GM23338 (cell line): ENCODE measurements around the gene C2orf66. TPM values are rescaled to one million over a fixed set of nuclear protein-coding genes. Genes with fewer than 3 reads are reported as not detected.

Experiments used
- ATAC-seq: fragments of 200-7000 bp; cut with Tn5 transposase; 3 replicates; pipeline ENCODE4 v1.9.1; 2020
- DNase-seq: peaks from one replicate; pipeline ENCODE4 v3.0.0-alpha.2; 2015; ENCODE audit warnings: low spot score
- H2AFZ ChIP-seq: fragments of 200-600 bp; sonication (generic); 2 replicates; pipeline ENCODE4 v1.8.0; 2016; ENCODE audit warnings: antibody characterized with exemption, mild to moderate bottlenecking, moderate library complexity
- H3F3A ChIP-seq: fragments of 200-600 bp; sonication (generic); replicated peaks from 2 replicates; pipeline ENCODE4 v1.8.0; 2017; ENCODE audit warnings: antibody characterized with exemption, mixed run types, low read depth
- H3K27ac ChIP-seq: fragments of 200-600 bp; sonication (generic); 2 replicates; pipeline ENCODE4 v1.6.1; 2016; ENCODE audit warnings: low read depth
- H3K27me3 ChIP-seq: fragments of 200-600 bp; sonication (generic); 2 replicates; pipeline ENCODE4 v1.8.0; 2016; ENCODE audit warnings: mild to moderate bottlenecking, mixed run types, moderate library complexity; ENCODE audit not compliant: insufficient read depth
- H3K36me3 ChIP-seq: fragments of 200-600 bp; sonication (generic); 2 replicates; pipeline ENCODE4 v1.8.0; 2016; ENCODE audit warnings: mild to moderate bottlenecking; ENCODE audit not compliant: insufficient read depth
- H3K4me1 ChIP-seq: fragments of 200-600 bp; sonication (generic); 2 replicates; pipeline ENCODE4 v1.8.0; 2016; ENCODE audit warnings: mild to moderate bottlenecking, moderate library complexity; ENCODE audit not compliant: insufficient read depth
- H3K4me2 ChIP-seq: fragments of 200-600 bp; sonication (generic); 2 replicates; pipeline ENCODE4 v1.7.1; 2017; ENCODE audit warnings: mixed run types
- H3K4me3 ChIP-seq: fragments of 200-600 bp; sonication (generic); 2 replicates; pipeline ENCODE4 v1.6.1; 2016; ENCODE audit warnings: mixed run types
- H3K79me2 ChIP-seq: fragments of 200-600 bp; sonication (generic); replicated peaks from 2 replicates; pipeline ENCODE4 v1.8.0; 2017; ENCODE audit warnings: mild to moderate bottlenecking; ENCODE audit not compliant: insufficient read depth
- H3K9me2 ChIP-seq: fragments of 200-600 bp; sonication (generic); 2 replicates; pipeline ENCODE4 v1.8.0; 2017; ENCODE audit not compliant: insufficient read depth
- H4K20me1 ChIP-seq: fragments of 200-600 bp; sonication (generic); replicated peaks from 2 replicates; pipeline ENCODE4 v1.8.0; 2017; ENCODE audit warnings: mild to moderate bottlenecking; ENCODE audit not compliant: insufficient read depth
- H3K27ac Mint-ChIP-seq: 2 replicates; pipeline ENCODE4 v1.8.0; 2020; ENCODE audit warnings: inconsistent platforms, mild to moderate bottlenecking, moderate library complexity, mixed read lengths
- H3K27me3 Mint-ChIP-seq: 3 replicates; pipeline ENCODE4 v1.8.0; 2022; ENCODE audit warnings: low read depth, mild to moderate bottlenecking, moderate library complexity, mixed read lengths, inconsistent platforms; ENCODE audit not compliant: insufficient read depth, poor library complexity
- H3K36me3 Mint-ChIP-seq: 3 replicates; pipeline ENCODE4 v1.8.0; 2021; ENCODE audit warnings: low read depth, mild to moderate bottlenecking, inconsistent platforms, moderate library complexity, mixed read lengths
- H3K4me1 Mint-ChIP-seq: 3 replicates; pipeline ENCODE4 v1.8.0; 2020; ENCODE audit warnings: mild to moderate bottlenecking, inconsistent platforms, mixed read lengths
- H3K4me3 Mint-ChIP-seq: 3 replicates; pipeline ENCODE4 v1.8.0; 2021; ENCODE audit warnings: moderate library complexity, mild to moderate bottlenecking, inconsistent platforms, mixed read lengths
- H3K9me3 Mint-ChIP-seq: 3 replicates; pipeline ENCODE4 v1.8.0; 2020; ENCODE audit warnings: moderate library complexity, mild to moderate bottlenecking, inconsistent platforms, mixed read lengths
- CREB1 ChIP-seq: fragments of 250-450 bp; sonication (Bioruptor Pico); IDR thresholded peaks from 2 replicates; pipeline ENCODE4 v1.5.0; 2020; ENCODE audit warnings: low read depth, mild to moderate bottlenecking, moderate library complexity
- ETS1 ChIP-seq: IDR thresholded peaks from 2 replicates; pipeline ENCODE4 v1.6.1; 2016; ENCODE audit warnings: antibody characterized with exemption
- EZH2 ChIP-seq: fragments of 200-600 bp; sonication (generic); IDR thresholded peaks from one replicate; pipeline ENCODE4 v1.8.0; 2017; ENCODE audit warnings: antibody characterized with exemption, mild to moderate bottlenecking, low read depth; ENCODE audit not compliant: unreplicated experiment
- EZH2phosphoT487 ChIP-seq: fragments of 200-600 bp; sonication (generic); IDR thresholded peaks from one replicate; pipeline ENCODE4 v1.8.1; 2018; ENCODE audit warnings: antibody characterized with exemption; ENCODE audit not compliant: unreplicated experiment
- JUNB ChIP-seq: IDR thresholded peaks from one replicate; pipeline ENCODE4 v1.6.1; 2016; ENCODE audit warnings: antibody characterized with exemption; ENCODE audit not compliant: unreplicated experiment
- NANOG ChIP-seq: IDR thresholded peaks from 2 replicates; pipeline ENCODE4 v1.6.1; 2016; ENCODE audit warnings: antibody characterized with exemption, borderline replicate concordance
- POLR2AphosphoS5 ChIP-seq: IDR thresholded peaks from 2 replicates; pipeline ENCODE4 v1.6.1; 2016; ENCODE audit warnings: antibody characterized with exemption, low read depth
- STAT1 ChIP-seq: IDR thresholded peaks from one replicate; pipeline ENCODE4 v1.6.1; 2016; ENCODE audit warnings: antibody characterized with exemption; ENCODE audit not compliant: unreplicated experiment
- ZNF114 ChIP-seq: fragments of 250-450 bp; sonication (Bioruptor Pico); IDR thresholded peaks from 2 replicates; pipeline ENCODE4 v1.5.0; 2020; ENCODE audit warnings: mild to moderate bottlenecking, moderate library complexity
- ZNF331 ChIP-seq: fragments of 250-450 bp; sonication (Bioruptor Pico); IDR thresholded peaks from 2 replicates; pipeline ENCODE4 v1.5.0; 2020; ENCODE audit warnings: low read depth, mild to moderate bottlenecking, moderate library complexity
- polyA plus RNA-seq: library from polyadenylated mRNA; unstranded; fragments of >200 nt; fragmentation: Nextera tagmentation; extraction: Ambion mirVana; gene quantifications from 2 replicates; pipeline ENCODE4 v1.2.1, GENCODE V29; 2016
- total RNA-seq: library from RNA; depleted of rRNA; stranded (reverse); fragments of >200 nt; shearing (Covaris generic); gene quantifications from 2 replicates; pipeline ENCODE4 v1.2.3, GENCODE V29; 2014
- TF ChIP-seq, protein P1 (sequence below): fragments of 250-450 bp; sonication (Bioruptor Pico); IDR thresholded peaks from 2 replicates; pipeline ENCODE4 v1.5.0; 2020; ENCODE audit warnings: mild to moderate bottlenecking, moderate library complexity
- TF ChIP-seq, protein P2 (sequence below): IDR thresholded peaks from one replicate; pipeline ENCODE4 v1.6.1; 2018; ENCODE audit warnings: antibody characterized with exemption; ENCODE audit not compliant: unreplicated experiment
- TF ChIP-seq, protein P3 (sequence below), 2 experiments: fragments of 200-600 bp in 1 of 2; sonication (generic) in 1 of 2; conservative IDR thresholded peaks; 2 replicates each; pipeline versions ENCODE4 v1.5.1 to v1.6.1; 2016 to 2017; ENCODE audit warnings: antibody characterized with exemption in 2 of 2, low read depth in 2 of 2, mild to moderate bottlenecking in 2 of 2, moderate library complexity in 1 of 2

Gene C2orf66
- total and polyA plus RNA-seq, 2 experiments from 2014 or later, result not detected

DNA sequence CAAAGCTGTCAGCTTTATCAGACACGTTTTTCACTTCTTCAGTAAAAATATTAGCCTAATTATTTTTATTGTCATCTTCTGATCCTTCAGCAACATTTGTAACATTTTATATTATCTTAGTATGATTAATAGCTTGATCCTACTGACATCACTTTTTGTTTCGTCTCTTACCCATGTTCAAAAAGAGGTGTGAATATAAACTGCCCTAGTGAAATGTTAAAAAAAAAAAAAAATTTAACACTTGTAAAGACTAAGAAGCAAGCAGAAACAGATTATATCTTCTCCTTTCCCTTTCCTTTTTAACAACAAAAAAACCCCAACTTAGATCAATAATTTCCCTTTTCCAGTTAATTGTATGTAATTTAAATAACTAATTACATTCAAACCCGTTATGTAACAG is 36.2 kb upstream of the C2orf66 start:
- no peaks in the 10 kb centered on the region for H3K4me1 Mint-ChIP-seq
- H3F3A ChIP-seq, result no peaks in the 10 kb centered on the region
- H3K27ac ChIP-seq, result no peak overlapping the region
- no peaks in the 10 kb centered on the region for H3K27me3 Mint-ChIP-seq
- no peaks in the 10 kb centered on the region for H3K9me3 Mint-ChIP-seq
- H3K36me3 Mint-ChIP-seq, result peaks cover 24% of the 10 kb centered on the region
- H3K4me3 Mint-ChIP-seq, result no peak overlapping the region
- no peaks in the 10 kb centered on the region for H3K27me3 ChIP-seq
- TF ChIP-seq NANOG (no peak), STAT1 (no peak), ETS1 (no peak), EZH2phosphoT487 (no peak), JUNB (no peak), POLR2AphosphoS5 (no peak), EZH2 (no peak), ZNF114 (no peak), CREB1 (CRISPR knock-in tag) (no peak), ZNF331 (no peak)
- TF ChIP-seq, protein P1, sequence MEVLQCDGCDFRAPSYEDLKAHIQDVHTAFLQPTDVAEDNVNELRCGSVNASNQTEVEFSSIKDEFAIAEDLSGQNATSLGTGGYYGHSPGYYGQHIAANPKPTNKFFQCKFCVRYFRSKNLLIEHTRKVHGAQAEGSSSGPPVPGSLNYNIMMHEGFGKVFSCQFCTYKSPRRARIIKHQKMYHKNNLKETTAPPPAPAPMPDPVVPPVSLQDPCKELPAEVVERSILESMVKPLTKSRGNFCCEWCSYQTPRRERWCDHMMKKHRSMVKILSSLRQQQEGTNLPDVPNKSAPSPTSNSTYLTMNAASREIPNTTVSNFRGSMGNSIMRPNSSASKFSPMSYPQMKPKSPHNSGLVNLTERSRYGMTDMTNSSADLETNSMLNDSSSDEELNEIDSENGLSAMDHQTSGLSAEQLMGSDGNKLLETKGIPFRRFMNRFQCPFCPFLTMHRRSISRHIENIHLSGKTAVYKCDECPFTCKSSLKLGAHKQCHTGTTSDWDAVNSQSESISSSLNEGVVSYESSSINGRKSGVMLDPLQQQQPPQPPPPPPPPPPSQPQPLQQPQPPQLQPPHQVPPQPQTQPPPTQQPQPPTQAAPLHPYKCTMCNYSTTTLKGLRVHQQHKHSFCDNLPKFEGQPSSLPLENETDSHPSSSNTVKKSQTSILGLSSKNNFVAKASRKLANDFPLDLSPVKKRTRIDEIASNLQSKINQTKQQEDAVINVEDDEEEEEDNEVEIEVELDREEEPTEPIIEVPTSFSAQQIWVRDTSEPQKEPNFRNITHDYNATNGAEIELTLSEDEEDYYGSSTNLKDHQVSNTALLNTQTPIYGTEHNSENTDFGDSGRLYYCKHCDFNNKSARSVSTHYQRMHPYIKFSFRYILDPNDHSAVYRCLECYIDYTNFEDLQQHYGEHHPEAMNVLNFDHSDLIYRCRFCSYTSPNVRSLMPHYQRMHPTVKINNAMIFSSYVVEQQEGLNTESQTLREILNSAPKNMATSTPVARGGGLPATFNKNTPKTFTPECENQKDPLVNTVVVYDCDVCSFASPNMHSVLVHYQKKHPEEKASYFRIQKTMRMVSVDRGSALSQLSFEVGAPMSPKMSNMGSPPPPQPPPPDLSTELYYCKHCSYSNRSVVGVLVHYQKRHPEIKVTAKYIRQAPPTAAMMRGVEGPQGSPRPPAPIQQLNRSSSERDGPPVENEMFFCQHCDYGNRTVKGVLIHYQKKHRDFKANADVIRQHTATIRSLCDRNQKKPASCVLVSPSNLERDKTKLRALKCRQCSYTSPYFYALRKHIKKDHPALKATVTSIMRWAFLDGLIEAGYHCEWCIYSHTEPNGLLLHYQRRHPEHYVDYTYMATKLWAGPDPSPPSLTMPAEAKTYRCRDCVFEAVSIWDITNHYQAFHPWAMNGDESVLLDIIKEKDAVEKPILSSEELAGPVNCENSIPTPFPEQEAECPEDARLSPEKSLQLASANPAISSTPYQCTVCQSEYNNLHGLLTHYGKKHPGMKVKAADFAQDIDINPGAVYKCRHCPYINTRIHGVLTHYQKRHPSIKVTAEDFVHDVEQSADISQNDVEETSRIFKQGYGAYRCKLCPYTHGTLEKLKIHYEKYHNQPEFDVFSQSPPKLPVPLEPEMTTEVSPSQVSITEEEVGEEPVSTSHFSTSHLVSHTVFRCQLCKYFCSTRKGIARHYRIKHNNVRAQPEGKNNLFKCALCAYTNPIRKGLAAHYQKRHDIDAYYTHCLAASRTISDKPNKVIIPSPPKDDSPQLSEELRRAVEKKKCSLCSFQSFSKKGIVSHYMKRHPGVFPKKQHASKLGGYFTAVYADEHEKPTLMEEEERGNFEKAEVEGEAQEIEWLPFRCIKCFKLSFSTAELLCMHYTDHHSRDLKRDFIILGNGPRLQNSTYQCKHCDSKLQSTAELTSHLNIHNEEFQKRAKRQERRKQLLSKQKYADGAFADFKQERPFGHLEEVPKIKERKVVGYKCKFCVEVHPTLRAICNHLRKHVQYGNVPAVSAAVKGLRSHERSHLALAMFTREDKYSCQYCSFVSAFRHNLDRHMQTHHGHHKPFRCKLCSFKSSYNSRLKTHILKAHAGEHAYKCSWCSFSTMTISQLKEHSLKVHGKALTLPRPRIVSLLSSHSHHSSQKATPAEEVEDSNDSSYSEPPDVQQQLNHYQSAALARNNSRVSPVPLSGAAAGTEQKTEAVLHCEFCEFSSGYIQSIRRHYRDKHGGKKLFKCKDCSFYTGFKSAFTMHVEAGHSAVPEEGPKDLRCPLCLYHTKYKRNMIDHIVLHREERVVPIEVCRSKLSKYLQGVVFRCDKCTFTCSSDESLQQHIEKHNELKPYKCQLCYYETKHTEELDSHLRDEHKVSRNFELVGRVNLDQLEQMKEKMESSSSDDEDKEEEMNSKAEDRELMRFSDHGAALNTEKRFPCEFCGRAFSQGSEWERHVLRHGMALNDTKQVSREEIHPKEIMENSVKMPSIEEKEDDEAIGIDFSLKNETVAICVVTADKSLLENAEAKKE, result no peak
- TF ChIP-seq, protein P2, sequence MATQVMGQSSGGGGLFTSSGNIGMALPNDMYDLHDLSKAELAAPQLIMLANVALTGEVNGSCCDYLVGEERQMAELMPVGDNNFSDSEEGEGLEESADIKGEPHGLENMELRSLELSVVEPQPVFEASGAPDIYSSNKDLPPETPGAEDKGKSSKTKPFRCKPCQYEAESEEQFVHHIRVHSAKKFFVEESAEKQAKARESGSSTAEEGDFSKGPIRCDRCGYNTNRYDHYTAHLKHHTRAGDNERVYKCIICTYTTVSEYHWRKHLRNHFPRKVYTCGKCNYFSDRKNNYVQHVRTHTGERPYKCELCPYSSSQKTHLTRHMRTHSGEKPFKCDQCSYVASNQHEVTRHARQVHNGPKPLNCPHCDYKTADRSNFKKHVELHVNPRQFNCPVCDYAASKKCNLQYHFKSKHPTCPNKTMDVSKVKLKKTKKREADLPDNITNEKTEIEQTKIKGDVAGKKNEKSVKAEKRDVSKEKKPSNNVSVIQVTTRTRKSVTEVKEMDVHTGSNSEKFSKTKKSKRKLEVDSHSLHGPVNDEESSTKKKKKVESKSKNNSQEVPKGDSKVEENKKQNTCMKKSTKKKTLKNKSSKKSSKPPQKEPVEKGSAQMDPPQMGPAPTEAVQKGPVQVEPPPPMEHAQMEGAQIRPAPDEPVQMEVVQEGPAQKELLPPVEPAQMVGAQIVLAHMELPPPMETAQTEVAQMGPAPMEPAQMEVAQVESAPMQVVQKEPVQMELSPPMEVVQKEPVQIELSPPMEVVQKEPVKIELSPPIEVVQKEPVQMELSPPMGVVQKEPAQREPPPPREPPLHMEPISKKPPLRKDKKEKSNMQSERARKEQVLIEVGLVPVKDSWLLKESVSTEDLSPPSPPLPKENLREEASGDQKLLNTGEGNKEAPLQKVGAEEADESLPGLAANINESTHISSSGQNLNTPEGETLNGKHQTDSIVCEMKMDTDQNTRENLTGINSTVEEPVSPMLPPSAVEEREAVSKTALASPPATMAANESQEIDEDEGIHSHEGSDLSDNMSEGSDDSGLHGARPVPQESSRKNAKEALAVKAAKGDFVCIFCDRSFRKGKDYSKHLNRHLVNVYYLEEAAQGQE, result no peak
- TF ChIP-seq, protein P3, sequence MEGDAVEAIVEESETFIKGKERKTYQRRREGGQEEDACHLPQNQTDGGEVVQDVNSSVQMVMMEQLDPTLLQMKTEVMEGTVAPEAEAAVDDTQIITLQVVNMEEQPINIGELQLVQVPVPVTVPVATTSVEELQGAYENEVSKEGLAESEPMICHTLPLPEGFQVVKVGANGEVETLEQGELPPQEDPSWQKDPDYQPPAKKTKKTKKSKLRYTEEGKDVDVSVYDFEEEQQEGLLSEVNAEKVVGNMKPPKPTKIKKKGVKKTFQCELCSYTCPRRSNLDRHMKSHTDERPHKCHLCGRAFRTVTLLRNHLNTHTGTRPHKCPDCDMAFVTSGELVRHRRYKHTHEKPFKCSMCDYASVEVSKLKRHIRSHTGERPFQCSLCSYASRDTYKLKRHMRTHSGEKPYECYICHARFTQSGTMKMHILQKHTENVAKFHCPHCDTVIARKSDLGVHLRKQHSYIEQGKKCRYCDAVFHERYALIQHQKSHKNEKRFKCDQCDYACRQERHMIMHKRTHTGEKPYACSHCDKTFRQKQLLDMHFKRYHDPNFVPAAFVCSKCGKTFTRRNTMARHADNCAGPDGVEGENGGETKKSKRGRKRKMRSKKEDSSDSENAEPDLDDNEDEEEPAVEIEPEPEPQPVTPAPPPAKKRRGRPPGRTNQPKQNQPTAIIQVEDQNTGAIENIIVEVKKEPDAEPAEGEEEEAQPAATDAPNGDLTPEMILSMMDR (conservative IDR thresholded peaks at IDR 0.05; ENCODE audit: low read depth in 2 of 2), result no peak
- no peak overlapping the region for H3K4me2 ChIP-seq
- H3K27ac Mint-ChIP-seq, result no peak overlapping the region
- ATAC-seq, result no peak
- no peak for DNase-seq
- no peaks in the 10 kb centered on the region for H3K4me1 ChIP-seq
- H3K4me3 ChIP-seq, result no peak overlapping the region
- no peaks in the 10 kb centered on the region for H3K79me2 ChIP-seq
- H4K20me1 ChIP-seq, result no peaks in the 10 kb centered on the region; the same call in 1 of the 2 replicates
- peaks cover 8% of the 10 kb centered on the region; the same call in 1 of the 2 replicates for H3K36me3 ChIP-seq
- H2AFZ ChIP-seq, result no peak overlapping the region
- no peaks in the 10 kb centered on the region for H3K9me2 ChIP-seq
